GM18909 (cell line): ENCODE results near the gene OR10J1.

ENCODE experiments used
- ATAC-seq: cut with Tn5 transposase; IDR thresholded peaks from one replicate; pipeline ENCODE4 v1.9.1; 2021; ENCODE audit warnings: mild to moderate bottlenecking; ENCODE audit not compliant: unreplicated experiment, poor library complexity

Gene OR10J1

DNA sequence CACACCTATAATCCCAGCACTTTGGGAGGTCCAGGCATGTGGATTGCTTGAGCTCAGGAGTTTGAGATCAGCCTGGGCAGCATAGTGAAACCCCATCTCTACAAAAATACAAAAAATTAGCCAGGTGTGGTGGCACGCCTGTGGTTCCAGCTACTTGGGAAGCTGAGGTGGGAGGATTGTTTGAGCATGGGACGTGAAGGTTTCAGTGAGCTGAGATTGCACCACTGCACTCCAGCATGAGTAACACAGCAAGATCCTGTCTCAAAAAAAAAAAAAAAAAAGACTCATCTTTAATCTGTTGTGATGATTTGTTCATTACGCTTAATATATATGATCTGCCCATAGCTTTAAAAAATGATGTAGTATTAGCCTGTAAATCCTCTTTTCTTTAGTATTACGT, 44.0 kb downstream of the OR10J1 start:
- ATAC-seq: no peak
